Stimulated activated CD8-positive, alpha-beta memory T cell treated with anti-CD3 and anti-CD28 coated beads, Interleukin-15, amount 100 ng/mL, for 1 hour (primary cell): ENCODE measurements around the gene LAG3.

Source experiments
- DNase-seq: peaks from one replicate; pipeline ENCODE4 v3.0.0-alpha.2; 2020; ENCODE audit warnings: low read depth

The LAG3 gene

GRCh38 chr12:6790496-6791150 is 18.3 kb downstream of the LAG3 start:
- DNase-seq, result no peak

- DNase-seq, result no peak
These were observed 19.7 kb downstream of the LAG3 start for GRCh38 chr12:6791931-6792520.

- no peak for DNase-seq
These were observed 20.3 kb downstream of the LAG3 start for GRCh38 chr12:6792522-6793201.

GRCh38 chr12:6795088-6795487 is 22.8 kb downstream of the LAG3 start:
- no peak for DNase-seq

- DNase-seq, result no peak
These were observed 24.3 kb downstream of the LAG3 start for GRCh38 chr12:6796576-6796975.

- DNase-seq, result no peak
These were observed 26.8 kb downstream of the LAG3 start for GRCh38 chr12:6799147-6799546.

- DNase-seq, result no peak
These were observed 34.9 kb downstream of the LAG3 start for GRCh38 chr12:6807170-6807569.

GRCh38 chr12:6809056-6809455 is 36.7 kb downstream of the LAG3 start:
- DNase-seq, result no peak

- DNase-seq, result no peak
These were observed 38.4 kb downstream of the LAG3 start for GRCh38 chr12:6810758-6811157.

GRCh38 chr12:6813363-6813762 is 41.0 kb downstream of the LAG3 start:
- no peak for DNase-seq

GRCh38 chr12:6816598-6816997 is 44.3 kb downstream of the LAG3 start:
- DNase-seq, result no peak

- no peak for DNase-seq
These were observed 44.8 kb downstream of the LAG3 start for GRCh38 chr12:6817098-6817497.

GRCh38 chr12:6817662-6818157 is 45.4 kb downstream of the LAG3 start:
- DNase-seq, result no peak

- DNase-seq, result no peak
These were observed 45.9 kb downstream of the LAG3 start for GRCh38 chr12:6818222-6818621.

GRCh38 chr12:6818645-6819044 is 46.3 kb downstream of the LAG3 start:
- DNase-seq, result no peak

- DNase-seq, result no peak
These were observed 47.0 kb downstream of the LAG3 start for GRCh38 chr12:6819106-6820030.

- no peak for DNase-seq
These were observed 47.8 kb downstream of the LAG3 start for GRCh38 chr12:6820166-6820565.

- DNase-seq, result no peak
These were observed 49.5 kb downstream of the LAG3 start, which contains the start of gene GPR162 for GRCh38 chr12:6821591-6822425. Gene GPR162, plus strand, starts transcription at chr12:6821821. Its CDS starts 2,078 bp downstream, at chr12:6823899.

GRCh38 chr12:6822426-6823135 is 50.3 kb downstream of the LAG3 start:
- DNase-seq, result no peak
